K562 (cell line): ENCODE results near the gene RBMX. TPM values are rescaled to one million over a fixed set of nuclear protein-coding genes. Genes with fewer than 3 reads are reported as not detected.

Source experiments
- ATAC-seq: fragments of 200-7000 bp; cut with Tn5 transposase; 3 replicates; pipeline ENCODE4 v1.9.1; 2020; ENCODE audit warnings: moderate library complexity
- BruUV-seq: library from RNA; stranded (reverse); fragments of 400-500 nt; replicated peaks from 2 replicates; lab custom pipeline; 2021; lab: Mats Ljungman, UMichigan
- CTCF ChIA-PET: fragments of 300-600 bp; formaldehyde crosslinking; extraction: SDS; loops from one replicate; lab custom pipeline; 2021; ENCODE audit warnings: low intra/inter-chr PET ratio; lab: Yijun Ruan, JAX
- POLR2A ChIA-PET: fragments of 300-600, 350-650 bp; sonication (Branson Sonifier 250); formaldehyde crosslinking; extraction: SDS; loops from one replicate; lab custom pipeline; 2021; ENCODE audit warnings: antibody characterized with exemption, inconsistent platforms; lab: Yijun Ruan, JAX
- DNase-seq, 4 experiments: peaks; one replicate each; pipeline versions ENCODE4 v3.0.0 to v3.0.0-alpha.2; 2011 to 2018; ENCODE audit warnings: low spot score in 3 of 4, mixed read lengths in 3 of 4; ENCODE audit errors: extremely low read depth in 1 of 4
- FAIRE-seq: peaks from 2 replicates; lab custom pipeline; 2011; peaks lifted over from hg19 to GRCh38; lab: Jason Lieb, UNC
- H2AFZ ChIP-seq: 2 replicates; pipeline ENCODE4 v1.6.0; 2011; ENCODE audit warnings: low read depth, low read length, control low read depth, inconsistent platforms
- H3K27ac ChIP-seq: fragments of 200-600 bp; 3 replicates; pipeline ENCODE4 v1.8.0; 2011; ENCODE audit warnings: low read depth, mild to moderate bottlenecking, control low read depth, inconsistent platforms, low read length, moderate library complexity, mixed read lengths; ENCODE audit errors: extremely low read depth
- H3K27me3 ChIP-seq, 2 experiments: fragments of 300-600 bp in 1 of 2; 2 replicates in 1 of 2; 3 replicates in 1 of 2; pipeline versions ENCODE4 v1.6.0 to v1.8.0; 2011; ENCODE audit warnings: inconsistent platforms in 2 of 2, low read length in 2 of 2, mild to moderate bottlenecking in 1 of 2, mixed read lengths in 1 of 2, moderate library complexity in 1 of 2; ENCODE audit not compliant: control insufficient read depth in 2 of 2, insufficient read depth in 2 of 2
- H3K36me3 ChIP-seq: fragments of 300-600 bp; 3 replicates; pipeline ENCODE4 v1.8.0; 2011; ENCODE audit warnings: mild to moderate bottlenecking, low read length, inconsistent platforms; ENCODE audit not compliant: control insufficient read depth, insufficient read depth
- H3K4me1 ChIP-seq, 2 experiments: fragments of 200-600 bp in 1 of 2; replicated peaks in 1 of 2; 2 replicates in 1 of 2; 3 replicates in 1 of 2; pipeline versions ENCODE4 v1.5.1 to v1.8.0; 2011; ENCODE audit warnings: inconsistent platforms in 2 of 2, low read length in 2 of 2, mild to moderate bottlenecking in 1 of 2, mixed read lengths in 1 of 2, moderate library complexity in 1 of 2; ENCODE audit not compliant: control insufficient read depth in 2 of 2, insufficient read depth in 2 of 2
- H3K4me2 ChIP-seq: 2 replicates; pipeline ENCODE4 v1.6.1; 2011; ENCODE audit warnings: low read length, control low read depth, inconsistent platforms, mixed read lengths; ENCODE audit not compliant: insufficient read depth
- H3K4me3 ChIP-seq: fragments of 200-600 bp; sonication (generic), shearing (Covaris generic); 2 replicates; pipeline ENCODE4 v1.5.1; 2016; ENCODE audit warnings: control low read depth, inconsistent platforms
- H3K79me2 ChIP-seq: fragments of 200-600 bp; 3 replicates; pipeline ENCODE4 v1.8.0; 2011; ENCODE audit warnings: low read length, inconsistent platforms; ENCODE audit not compliant: control insufficient read depth, insufficient read depth
- H3K9ac ChIP-seq, 2 experiments: 2 replicates each; pipeline versions ENCODE4 v1.6.0 to v1.6.1; 2011; ENCODE audit warnings: low read depth in 2 of 2, low read length in 2 of 2, control low read depth in 1 of 2, inconsistent platforms in 1 of 2, mild to moderate bottlenecking in 1 of 2, mixed read lengths in 1 of 2; ENCODE audit not compliant: insufficient read depth in 1 of 2
- H3K9me1 ChIP-seq: one replicate; pipeline ENCODE4 v1.6.0; 2011; ENCODE audit warnings: inconsistent platforms, mild to moderate bottlenecking, low read length, moderate library complexity; ENCODE audit not compliant: control insufficient read depth, insufficient read depth
- H3K9me3 ChIP-seq: replicated peaks from 2 replicates; pipeline ENCODE4 v1.5.1; 2011; ENCODE audit warnings: low read depth, low read length, inconsistent platforms; ENCODE audit not compliant: control insufficient read depth, insufficient read depth
- H4K20me1 ChIP-seq: replicated peaks from 2 replicates; pipeline ENCODE4 v1.6.1; 2011; ENCODE audit warnings: low read length, inconsistent platforms, mixed read lengths; ENCODE audit not compliant: control insufficient read depth, insufficient read depth
- CHD4 ChIP-seq: fragments of 200-600 bp; sonication (generic); IDR thresholded peaks from 3 replicates; pipeline ENCODE4 v1.6.1; 2012; ENCODE audit warnings: low read depth, mild to moderate bottlenecking, mixed read lengths, low read length, inconsistent platforms; ENCODE audit not compliant: insufficient read depth, insufficient replicate concordance, poor library complexity, severe bottlenecking
- GTF2B ChIP-seq: IDR thresholded peaks from 2 replicates; pipeline ENCODE4 v1.6.1; 2011; ENCODE audit not compliant: insufficient read length; ENCODE audit errors: extremely low read depth
- HIVEP1 ChIP-seq: fragments of 250-450 bp; sonication (Bioruptor Pico); IDR thresholded peaks from 2 replicates; pipeline ENCODE4 v1.4.0; 2020; ENCODE audit warnings: mild to moderate bottlenecking
- NFRKB ChIP-seq: fragments of 450-650 bp; IDR thresholded peaks from 2 replicates; pipeline ENCODE4 v1.6.1; 2016; ENCODE audit warnings: low read depth
- NR2C2 ChIP-seq, 2 experiments: fragments of 200-800 bp in 1 of 2; sonication (Bioruptor generic) in 1 of 2; sonication (generic) in 1 of 2; formaldehyde crosslinking in 1 of 2; IDR thresholded peaks; 2 replicates each; pipeline versions ENCODE4 v1.6.1 to v1.8.0; 2016 to 2022; ENCODE audit warnings: mild to moderate bottlenecking in 1 of 2, missing compliant biosample characterization in 1 of 2, missing genetic modification characterization in 1 of 2, missing genetic modification reagents in 1 of 2
- SLC30A9 ChIP-seq: fragments of 250-450 bp; sonication (Bioruptor Pico); IDR thresholded peaks from 2 replicates; pipeline ENCODE4 v1.8.0; 2022; ENCODE audit warnings: mild to moderate bottlenecking, moderate library complexity
- SMAD2 ChIP-seq: fragments of 150-350 bp; IDR thresholded peaks from 2 replicates; pipeline ENCODE4 v1.6.1; 2014; ENCODE audit warnings: low read depth, mild to moderate bottlenecking, low read length
- ZBTB33 ChIP-seq: sonication (generic); formaldehyde crosslinking; IDR thresholded peaks from 2 replicates; pipeline ENCODE4 v1.8.1; 2023; ENCODE audit warnings: mild to moderate bottlenecking, missing genetic modification reagents
- ZNF644 ChIP-seq: fragments of 200-800 bp; sonication (Bioruptor generic); IDR thresholded peaks from 2 replicates; pipeline ENCODE4 v1.6.1; 2016; ENCODE audit warnings: low read depth, missing genetic modification characterization, missing compliant biosample characterization
- WGBS: fragments of 100-300 bp; shearing (Covaris generic); methylation state at CpG from one replicate; pipeline ENCODE4 v1.1.6; 2016; ENCODE audit warnings: low coverage, mixed read lengths; ENCODE audit not compliant: insufficient coverage; ENCODE audit errors: missing lambda C conversion rate; 5-methylcytosine and 5-hydroxymethylcytosine counted together
- in situ Hi-C: fragments of 300-500 bp; cut with MboI; formaldehyde crosslinking; loops from 4 replicates; pipeline ENCODE4 v1.15.0; 2018; ENCODE audit warnings: inconsistent platforms, mixed read lengths
- intact Hi-C: fragments of 100-400 bp; cut with micrococcal nuclease; formaldehyde crosslinking; loops from 2 replicates; pipeline ENCODE4 v1.14.2; 2022
- polyA plus RNA-seq, 8 experiments: library from polyadenylated mRNA; depleted of rRNA in 4 of 8; stranded (reverse) in 5 of 8; unstranded in 3 of 8; fragments of >200 nt; fragmentation: Nextera tagmentation in 2 of 8; fragmentation: Illumina TruSeq in 1 of 8; extraction: Ambion mirVana in 2 of 8; extraction: Trizol in 1 of 8; gene quantifications; 2 replicates each; pipeline versions ENCODE4 v1.2.1 to v1.2.3, GENCODE V29; 2011 to 2014; ENCODE audit warnings: inconsistent platforms in 1 of 8, missing spikeins in 1 of 8
- total RNA-seq, 7 experiments: library from RNA; depleted of rRNA in 6 of 7; stranded (reverse); fragments of >200 nt in 6 of 7; fragmentation: Illumina TruSeq in 2 of 7; extraction: Trizol in 2 of 7; gene quantifications; 2 replicates each; pipeline versions ENCODE4 v1.2.1 to v1.2.3, GENCODE V29; 2011 to 2021; ENCODE audit warnings: low replicate concordance in 1 of 7

Gene RBMX
- total and polyA plus RNA-seq, 9 of the 15 experiments (the other 6 are each of a cell fraction or from before 2014, with no cell fraction given), result 405 to 671 (median 540) TPM

GRCh38 chrX:136862546-136862945, 18.0 kb downstream of the RBMX start:
- Histone ChIP-seq H4K20me1 (peaks cover 7% of the 10 kb centered on the region), H3K4me2 (no peak overlapping the region), H3K79me2 (peaks cover 7% of the 10 kb centered on the region; the same call in 1 of the 3 replicates), H3K36me3 (peaks cover 61% of the 10 kb centered on the region), H3K27me3 (no peaks in the 10 kb centered on the region), H3K9me3 (no peaks in the 10 kb centered on the region), H2AFZ (no peak overlapping the region), H3K9me1 (no peaks in the 10 kb centered on the region), H3K9ac (no peak overlapping the region), H3K27ac (no peak overlapping the region), H3K4me1 (no peaks in the 10 kb centered on the region; a peak in 1 of 5 replicates), H3K4me3 (no peak overlapping the region)
- 72% methylated on average over 5 of the region's 5 CpGs for WGBS
- ChIA-PET POLR2A (interaction anchor here (0.6 to 2.3 kb wide), 6 partner anchors 9 to 152 kb away, joined by 3 to 15 read pairs (median 3); no protein-coding TSS in a partner anchor), CTCF (no interaction called here)
- intact Hi-C loops (loop anchor here (10.0 kb wide), 1 partner anchor 148 kb away; no protein-coding TSS in a partner anchor), in situ Hi-C loops (no loop called here)
- FAIRE-seq (no peak), DNase-seq (no peak), ATAC-seq (no peak)
- TSS peak; percentile 0 for BruUV-seq
- TF ChIP-seq SMAD2, result no peak
- TF ChIP-seq GTF2B, result no peak
- no peak for TF ChIP-seq ZNF644
- no peak for TF ChIP-seq HIVEP1 (CRISPR knock-in tag)
- no peak for TF ChIP-seq CHD4
- TF ChIP-seq NR2C2 (CRISPR knock-in tag; IDR thresholded peaks at IDR 0.05), result no peak
- no peak for TF ChIP-seq NR2C2 (tag; IDR thresholded peaks at IDR 0.05)
- TF ChIP-seq ZBTB33 (CRISPR knock-in tag), result no peak
- TF ChIP-seq NFRKB, result no peak
- TF ChIP-seq SLC30A9 (CRISPR knock-in tag), result no peak
